GDM1 (cell line): ENCODE measurements around the gene PRIMA1.
"Not testable (repeated sequence)": the region's sequence is repeated elsewhere in the genome, so short reads cannot be mapped to it uniquely, and the experiment has no call there.

ENCODE experiments used
- DNase-seq: peaks from one replicate; lab custom pipeline; 2025; lab: John Stamatoyannopoulos, UW

Gene PRIMA1, protein sequence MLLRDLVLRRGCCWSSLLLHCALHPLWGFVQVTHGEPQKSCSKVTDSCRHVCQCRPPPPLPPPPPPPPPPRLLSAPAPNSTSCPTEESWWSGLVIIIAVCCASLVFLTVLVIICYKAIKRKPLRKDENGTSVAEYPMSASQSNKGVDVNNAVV

DNA sequence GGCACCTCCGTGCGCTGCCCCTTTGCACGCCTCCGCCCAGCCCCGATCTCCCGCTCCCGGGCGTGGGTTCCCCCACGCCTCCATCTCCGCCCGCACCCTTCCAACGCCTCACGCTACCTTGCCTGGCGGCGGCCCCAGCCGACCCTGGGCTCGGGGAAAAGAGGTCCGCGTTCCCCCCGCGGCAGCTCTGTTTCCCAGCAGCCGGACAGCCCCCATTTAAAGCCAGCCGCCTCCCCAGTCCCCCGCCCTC lies at the start of gene PRIMA1:
TSS of gene PRIMA1 (minus strand) at position 193 of the 250 bp plus-strand sequence. CDS start 767 bp downstream, outside the sequence.
- no peak for DNase-seq

DNA sequence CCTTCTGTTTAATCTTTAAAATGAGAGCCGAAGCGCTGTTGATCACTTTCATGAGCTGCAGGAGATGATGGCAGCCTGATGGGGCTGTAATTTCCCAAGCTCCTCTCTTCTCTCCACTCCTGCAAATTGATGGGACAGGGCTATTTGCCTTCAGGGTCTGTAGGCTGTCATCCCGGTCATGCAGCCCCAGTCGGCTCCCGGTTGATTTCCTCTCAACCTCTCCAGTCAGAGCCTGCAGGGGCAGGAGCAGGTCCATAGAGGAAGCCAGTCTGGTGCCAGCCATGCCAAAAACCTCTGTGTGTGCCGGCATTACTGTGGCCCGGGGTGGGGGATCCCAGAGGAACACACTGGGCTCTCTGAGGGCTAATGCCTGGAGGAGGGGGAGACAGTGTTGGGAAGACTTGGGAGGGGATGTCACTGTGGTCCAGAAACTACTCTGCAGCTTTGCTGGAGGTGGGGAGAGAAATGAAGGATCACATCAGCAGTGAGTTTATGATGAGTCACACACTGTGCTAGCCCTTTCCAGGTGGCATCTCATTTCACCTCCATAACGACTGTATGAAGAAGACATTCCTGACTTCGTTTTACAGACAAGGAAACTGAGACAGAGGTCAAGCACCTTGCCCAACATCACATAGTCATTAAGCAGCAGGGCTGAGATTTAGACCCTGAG lies 46.5 kb upstream of the PRIMA1 start:
- no peak for DNase-seq

DNA sequence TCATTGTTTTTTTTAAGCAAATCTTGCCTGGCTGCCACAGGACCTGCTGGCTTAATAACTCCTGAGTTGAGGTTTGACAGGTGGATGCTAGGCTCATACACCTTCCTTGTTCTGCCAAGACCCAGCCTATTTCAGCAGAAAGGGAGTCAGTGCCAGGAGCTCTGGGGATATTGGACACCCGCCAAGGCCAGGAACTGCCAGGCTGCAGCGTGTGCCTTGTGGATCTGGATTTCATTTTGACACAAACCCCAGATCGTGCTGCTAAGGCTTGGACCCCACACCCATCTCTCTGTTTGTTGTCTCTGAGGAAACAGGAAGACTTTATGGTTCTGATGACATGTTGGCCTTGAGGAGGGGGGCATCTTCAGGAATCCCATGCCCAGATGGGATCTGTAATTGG lies 44.4 kb upstream of the PRIMA1 start:
- DNase-seq: no peak

DNA sequence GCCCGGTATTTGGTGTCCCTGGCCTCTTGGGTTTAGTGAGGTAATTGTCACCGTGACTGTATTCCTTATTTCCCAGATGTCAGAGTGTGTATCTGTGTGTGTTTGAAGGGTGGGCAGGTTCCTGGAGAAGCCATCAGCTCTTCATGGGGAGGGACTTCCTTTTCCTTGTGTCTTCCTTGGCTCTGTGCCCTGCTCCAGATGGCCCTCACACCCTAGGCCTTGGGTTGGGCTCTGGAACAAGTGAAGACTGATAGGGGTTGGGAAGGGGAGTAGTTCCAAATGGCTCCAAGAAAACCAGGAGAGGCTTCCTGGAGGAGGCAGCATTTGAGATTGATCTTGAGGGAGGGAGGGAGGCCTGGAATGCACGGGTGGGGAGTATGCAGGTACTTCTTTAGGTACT lies 43.8 kb upstream of the PRIMA1 start:
- no peak for DNase-seq

DNA sequence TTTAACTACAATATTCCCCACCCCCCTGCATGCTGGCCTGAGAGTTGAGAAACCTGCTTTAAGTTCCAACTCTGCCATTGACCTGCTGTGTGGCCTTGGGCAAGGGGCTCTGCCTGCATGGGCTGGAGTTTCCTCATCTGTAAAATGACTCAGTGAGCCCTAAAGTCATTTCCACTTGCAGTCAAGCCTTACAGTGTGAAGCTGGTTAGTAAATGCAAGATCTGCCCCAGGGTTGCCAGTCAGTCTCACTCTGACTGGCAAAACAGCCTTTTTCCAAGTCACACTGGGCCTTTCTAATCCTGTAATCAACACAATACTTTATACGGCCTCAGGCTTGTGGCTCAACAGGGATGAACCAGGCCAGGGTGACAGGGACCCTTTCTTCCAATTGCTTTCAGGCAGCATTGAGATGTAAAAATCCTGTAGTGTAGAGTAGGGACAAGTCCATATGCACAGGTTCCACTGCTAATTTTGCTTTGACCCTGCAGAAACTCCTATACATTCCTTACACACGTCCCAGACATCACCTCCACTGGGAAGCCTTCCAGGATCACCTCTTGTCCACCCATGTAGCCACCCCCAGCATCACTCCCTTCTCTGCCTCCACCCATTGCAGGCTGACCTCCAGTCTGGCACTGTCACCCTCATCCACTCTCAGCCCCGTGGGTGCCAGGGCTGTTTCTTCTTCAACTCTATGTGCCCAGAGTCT lies 42.6 kb upstream of the PRIMA1 start:
- no peak for DNase-seq

DNA sequence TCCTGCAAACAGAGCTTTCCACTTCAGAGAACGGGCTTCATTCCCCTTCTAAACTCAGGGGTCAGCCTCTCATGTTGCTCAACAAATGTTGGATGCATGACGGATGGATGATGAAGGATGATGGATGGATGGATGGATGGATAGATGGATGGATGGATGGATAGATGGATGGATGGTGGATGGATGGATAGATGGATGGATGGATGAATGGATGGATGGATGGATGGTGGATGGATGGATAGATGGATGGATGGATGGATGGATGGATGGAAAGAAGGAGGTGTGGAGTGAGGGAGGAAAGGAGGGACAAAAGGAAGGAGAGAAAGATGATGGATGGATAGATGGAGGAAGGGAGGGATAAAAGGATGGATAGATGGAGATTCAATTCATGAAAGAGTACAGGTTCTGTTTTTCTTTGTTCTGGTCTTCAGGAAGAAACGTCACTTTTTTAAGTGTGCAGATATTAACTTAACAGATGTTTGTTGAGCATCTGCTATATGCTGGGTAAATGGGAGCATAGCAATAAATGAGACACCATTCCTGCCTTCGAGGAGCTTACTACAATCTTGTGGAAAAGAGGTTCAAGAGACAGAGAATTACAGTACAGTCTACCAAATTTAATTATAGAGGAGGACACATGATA lies 41.7 kb upstream of the PRIMA1 start:
- no peak for DNase-seq

DNA sequence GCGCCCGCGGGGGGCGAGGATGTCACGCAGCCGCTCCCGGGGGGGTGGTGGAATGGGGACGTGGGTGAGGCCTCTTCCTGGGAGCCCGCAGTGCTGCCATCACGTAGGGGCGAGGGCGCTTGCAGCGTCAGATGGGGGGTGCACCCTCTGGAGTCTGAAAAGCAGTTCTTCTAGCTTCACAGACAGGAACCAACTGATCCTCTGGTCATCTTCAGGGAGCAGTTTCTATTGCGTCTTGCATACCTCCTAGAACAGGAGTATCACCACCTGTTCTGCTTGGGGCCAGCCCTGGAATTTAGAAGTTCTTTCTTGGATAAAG lies 36.9 kb upstream of the PRIMA1 start:
- no peak for DNase-seq

DNA sequence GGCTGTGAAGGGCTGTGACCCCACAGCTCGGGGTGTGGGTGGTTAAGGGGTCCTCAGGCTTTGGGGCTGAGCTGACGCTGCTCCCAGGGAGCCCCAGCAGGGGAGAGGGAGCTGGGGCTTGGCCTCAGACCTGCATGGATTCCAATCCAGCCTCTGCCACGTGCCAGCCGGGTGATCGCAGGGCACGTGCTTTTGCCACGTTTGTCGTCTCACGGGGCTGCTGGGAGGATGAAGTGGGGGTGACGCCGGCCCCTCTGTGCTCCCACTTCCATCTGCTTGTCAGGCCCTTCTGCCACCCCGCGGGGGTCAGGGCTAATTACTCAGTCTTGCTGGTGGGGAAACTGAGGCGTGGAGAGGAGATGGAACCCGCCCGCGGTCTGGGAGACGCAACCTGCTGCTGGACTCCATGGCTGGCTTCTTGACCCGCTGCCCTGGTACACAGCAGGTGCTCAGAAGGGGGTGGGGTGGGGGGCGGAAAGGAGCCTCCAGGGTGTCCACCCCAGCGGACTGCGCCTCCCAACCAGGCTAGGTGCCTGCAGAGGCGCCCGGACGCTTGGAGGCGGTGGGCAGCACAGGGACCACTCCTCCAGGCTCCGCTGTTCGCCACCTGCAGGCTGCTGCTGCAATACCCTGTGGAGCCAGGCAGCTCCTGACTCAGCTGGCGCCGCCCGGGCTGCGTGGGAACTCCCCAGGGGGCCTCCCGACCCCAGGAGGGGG lies 36.4 kb upstream of the PRIMA1 start:
- no peak for DNase-seq

DNA sequence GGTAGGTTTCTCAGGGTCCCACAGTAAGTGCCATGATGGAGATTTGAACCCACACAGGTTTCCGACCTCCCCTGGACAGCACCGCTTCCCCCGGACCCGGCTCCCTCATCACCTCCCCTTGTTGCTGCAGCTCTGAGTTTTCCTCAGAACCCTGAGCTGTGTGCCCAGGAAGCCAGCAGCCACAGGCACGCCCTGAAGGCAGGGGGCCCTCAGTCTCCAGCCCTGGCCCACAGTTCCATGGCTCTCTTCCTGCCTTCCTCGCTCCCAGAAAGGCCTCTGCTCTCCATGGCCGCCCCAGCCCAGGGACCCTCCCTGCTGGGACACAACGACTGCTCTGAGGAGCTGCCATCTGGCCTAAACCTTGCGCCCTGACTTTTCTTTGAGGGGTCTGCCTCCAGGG lies 35.8 kb upstream of the PRIMA1 start:
- DNase-seq: no peak

DNA sequence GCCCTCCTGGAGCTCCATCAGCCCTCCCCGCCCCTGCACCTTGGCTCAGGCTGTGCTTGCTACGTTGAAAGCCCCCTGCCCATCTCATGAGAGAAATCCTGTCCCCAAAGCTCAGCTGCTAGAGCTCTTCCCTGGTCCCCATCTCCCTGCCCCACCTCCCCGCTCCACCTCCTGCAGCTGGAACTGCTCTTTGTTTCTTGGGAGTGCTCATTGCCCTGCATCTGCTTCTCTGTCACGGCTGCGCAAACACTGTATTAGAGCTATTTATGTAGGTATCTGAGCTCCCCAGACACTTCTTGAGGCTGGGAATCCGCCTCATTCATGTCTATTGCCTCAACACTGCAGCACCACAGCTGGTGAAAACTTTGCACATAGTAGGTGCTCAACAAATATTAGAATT lies 32.8 kb upstream of the PRIMA1 start:
- DNase-seq: no peak

DNA sequence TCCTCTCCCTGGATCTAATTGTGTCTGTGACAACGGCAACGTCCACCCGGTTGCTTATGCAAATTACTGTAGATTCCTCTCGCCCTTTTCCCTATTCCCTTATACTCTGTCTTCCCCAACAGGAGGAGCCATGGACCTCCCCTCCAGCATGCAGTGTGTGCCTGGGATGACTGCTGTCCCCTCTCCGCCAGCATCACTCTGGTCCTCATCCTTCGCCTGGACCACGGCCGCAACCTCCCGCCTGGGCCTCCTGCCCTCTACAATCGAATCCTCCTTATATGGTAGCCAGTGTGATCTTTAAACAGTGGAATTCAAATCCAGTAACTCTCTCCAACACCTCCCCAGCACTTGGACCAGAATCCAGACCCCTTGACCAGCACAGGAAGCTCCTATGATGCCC lies 30.6 kb upstream of the PRIMA1 start:
- no peak for DNase-seq

DNA sequence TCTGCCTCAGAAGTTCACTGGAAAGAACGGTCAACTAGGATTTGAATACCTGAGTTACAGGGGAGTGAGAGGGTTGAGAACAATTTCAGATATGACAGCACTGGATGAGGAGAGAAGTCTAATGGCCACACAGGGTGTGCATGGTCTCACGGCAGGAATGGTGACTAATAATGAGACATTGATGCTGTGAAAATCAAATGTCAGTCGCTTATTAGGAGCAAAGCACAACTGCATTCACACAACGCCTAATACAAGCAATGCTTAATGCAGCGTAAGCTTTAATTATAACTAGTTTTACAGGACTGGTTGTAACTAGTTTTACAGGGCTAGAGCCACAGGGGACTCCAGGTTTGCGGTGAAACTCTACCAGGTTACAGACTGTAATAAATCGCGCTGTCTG lies 23.4 kb upstream of the PRIMA1 start:
- DNase-seq: no peak

DNA sequence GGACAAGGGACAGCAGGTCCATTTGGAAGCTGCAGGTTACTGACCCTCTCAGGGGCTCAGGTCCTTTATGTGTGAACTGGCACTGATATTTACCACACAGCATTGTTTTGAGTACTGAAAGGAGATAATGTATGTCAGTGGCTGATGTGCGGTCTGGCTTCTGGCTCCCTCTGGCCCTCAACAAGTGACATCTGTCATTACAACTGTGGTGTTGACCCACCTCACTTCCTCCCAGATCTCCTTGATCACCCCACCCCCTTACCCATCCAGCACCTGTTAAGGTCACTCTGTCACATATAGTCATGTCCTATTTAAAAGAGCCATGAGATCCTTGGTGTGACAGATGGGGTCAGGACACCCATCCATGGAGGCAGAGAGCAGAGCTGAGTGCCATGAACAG lies 22.7 kb upstream of the PRIMA1 start:
- DNase-seq: no peak

DNA sequence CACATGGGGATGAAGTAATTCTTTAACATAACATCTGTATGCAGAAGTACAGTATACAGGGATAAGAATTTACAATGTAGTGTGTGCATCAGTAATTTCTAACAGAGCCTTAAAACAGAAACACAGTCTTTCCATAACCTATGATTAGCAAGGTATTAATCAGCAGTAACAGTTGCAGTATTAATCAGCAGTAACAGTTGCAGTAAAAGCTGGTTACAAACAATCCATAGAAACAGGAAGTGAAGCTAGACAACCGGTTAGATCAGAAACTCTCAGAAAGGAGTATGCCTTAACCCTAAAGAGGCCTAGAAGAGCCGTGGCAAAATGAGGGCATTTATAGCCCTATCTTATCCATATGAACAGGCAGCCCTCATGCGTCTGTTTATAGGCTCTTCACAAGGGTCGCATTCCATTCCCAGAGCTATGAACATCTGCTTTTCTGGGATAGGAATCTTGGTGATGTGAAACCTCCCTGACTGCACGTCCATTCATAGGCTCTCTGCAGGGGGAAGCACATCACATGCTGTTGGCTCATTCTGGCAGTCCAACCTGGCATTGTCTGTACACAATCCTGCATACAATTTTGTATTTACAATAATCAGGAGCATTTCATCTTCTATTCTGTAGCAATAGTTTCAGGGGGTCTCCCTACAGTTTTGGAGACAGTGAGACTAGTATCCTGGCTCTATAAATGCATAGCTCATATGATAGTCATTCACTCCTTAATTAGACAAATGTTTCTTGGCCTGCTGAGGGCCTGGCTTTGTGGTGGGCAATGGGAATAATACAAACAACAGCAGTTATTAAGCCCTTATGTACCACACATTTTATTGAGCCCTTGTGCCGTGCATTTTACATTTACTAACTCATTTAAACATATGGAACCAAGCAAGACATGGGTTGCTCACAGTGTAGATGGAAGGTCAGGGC lies 21.5 kb upstream of the PRIMA1 start:
- not testable (repeated sequence) for DNase-seq

DNA sequence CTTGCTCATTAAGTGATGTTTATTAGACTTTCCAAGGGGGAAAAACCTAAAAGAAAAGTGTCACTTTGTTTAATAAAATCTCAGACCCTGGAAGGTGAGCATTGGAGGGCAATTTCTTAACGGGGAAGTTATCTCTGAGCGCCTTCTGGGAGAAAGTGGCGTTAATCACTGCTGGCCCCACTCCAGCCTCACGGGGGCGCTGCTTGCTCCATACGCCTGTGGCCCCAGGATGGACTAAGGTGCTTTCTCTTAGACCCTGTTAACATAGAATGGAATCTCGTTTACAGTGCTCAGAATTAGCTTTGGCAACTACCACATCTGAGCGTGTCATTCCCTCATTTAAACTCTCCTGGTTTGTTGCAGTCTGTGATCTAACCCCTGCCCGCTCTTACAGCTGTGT lies 16.4 kb upstream of the PRIMA1 start:
- DNase-seq: no peak

DNA sequence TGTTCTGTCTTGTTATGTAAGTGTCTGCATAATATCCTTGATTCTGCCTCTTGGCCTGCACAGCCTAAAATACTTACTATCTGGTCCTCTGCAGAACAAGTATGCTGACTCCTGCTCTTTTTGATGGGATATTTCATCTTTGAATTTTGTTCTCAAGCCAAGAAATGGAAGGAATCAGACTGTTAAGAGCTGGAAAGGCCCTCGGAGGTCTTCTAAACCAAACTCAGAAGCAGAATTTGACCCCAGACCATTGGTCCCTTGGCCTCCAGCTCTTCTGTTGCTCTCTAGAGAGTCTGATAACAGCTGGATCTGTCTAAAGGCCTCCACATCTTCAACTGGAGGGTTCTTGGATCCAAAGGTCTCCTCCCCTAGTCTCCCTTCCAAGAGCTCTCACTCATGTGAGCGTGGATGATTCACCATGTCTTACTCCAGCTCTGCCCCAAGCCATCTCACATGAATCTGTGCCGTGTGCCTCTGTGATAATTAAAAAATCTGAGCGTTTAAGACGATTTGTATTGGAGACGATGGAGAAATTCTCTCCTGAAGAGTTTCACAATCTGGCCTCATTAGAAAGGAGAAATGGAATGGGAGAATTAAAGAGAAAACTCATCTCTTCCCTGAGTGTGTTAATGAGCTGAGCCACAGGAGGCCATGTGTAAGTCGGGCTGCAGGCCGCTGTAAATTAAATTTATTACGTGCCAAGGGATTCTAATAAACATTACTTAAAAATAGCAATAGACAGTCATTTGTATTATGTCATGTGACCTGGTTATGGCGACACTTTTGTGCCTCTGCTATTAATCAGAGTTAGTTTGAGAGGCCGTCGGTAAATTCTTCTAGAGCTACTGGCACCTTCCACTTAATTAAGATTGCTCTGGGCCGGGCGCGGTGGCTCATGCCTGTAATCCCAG lies 15.4 kb upstream of the PRIMA1 start:
- DNase-seq: no peak

DNA sequence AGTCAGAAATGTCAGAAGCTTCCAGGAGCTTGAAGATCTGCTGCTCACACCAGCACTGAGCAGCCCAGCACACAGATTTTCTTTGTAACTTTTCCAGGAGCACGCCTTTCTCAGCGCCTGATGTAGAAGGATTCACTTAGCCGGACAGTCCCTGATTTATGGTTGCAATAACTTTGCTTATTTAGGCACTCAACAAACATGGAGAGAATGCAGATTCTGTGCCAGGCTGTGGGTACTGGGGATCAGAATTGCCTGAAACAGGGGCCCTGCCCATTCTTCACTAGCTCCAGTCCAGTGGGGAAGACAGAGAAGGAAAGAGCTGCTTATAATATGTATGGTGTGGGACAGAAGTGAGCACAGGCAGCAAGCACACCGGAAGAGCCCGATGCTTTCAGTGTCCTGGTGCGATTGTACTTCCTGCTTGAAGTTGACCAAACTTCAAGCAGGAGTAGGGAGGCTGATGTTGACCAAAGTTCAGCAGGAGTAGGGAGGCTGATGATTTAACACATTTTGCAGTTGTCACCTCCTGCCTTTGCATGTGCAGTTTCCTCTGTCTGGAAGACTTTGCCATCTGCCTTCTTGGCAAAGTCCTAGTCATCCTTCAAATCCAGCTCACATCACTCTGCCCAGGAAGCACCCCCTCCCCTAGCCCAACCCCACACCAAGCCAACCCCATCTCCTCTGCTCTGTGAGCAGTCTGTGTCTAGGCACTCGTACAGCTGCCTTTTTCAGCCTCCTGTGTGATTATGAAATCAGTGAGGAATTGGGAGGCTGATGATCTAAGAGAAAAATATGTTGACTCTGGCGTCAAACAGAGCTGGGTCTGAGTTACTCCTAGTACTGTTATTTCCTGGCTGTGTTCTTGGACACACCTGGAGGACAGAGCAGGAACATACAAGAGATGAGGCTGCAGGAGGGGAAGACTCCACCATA lies 12.0 kb upstream of the PRIMA1 start:
- DNase-seq: no peak

DNA sequence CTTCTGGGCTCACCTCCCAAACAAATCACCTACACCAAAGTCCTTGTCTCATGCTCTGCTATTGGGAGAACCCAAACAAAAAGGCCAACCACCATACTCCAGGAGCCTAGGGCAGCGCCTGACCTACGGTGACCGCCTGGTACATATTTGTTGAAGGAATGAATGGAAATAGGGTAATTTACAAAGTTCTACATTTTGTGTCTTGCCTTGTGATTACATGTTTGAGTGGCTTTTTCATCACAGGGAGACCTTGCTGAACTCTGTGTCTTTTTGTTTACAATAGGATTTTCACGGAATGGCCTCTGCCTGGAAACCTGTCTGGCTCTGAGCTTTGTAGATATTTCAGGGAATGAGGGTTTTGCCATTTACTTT lies 11.3 kb upstream of the PRIMA1 start:
- no peak for DNase-seq

DNA sequence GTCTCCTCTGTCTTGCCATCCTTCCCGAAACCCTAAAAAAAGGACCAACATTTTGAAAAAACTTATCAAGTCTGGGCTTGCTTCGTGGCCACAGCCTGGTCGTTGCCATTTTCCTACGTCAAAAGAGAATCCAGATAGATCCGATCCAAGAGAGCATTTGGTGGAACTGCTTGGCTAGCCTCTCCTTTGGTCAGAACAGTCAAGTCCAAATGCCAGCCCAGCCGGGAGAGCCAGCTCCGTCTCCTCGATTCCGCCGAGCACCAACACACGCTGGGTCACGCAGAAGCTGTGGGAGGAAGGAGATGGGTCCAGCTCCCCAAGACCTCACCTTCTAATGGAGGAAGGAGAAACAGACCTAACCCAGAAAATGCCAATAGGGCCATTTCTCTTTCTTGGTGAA lies 9.3 kb upstream of the PRIMA1 start:
- DNase-seq: no peak

DNA sequence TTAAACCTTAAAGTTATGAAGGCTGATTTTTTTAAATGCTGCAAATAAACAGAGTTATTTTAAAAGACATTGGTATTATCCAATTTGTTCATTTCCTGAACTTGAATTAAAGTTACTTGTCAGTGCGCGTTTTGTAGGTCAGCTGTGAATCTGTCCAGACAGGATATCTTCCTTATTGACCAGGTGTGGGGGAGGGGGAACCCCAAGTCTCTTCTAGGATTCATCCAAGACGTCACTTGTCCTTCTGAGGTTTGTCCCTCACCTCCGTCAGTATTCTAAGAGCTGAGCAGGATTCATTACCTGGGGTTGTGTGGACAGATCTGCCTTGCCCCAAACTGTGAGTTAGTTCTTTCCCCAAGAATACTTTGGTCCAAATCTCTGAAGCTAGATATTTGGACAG lies 8.8 kb upstream of the PRIMA1 start:
- DNase-seq: no peak
